HG02623 (cell line): ENCODE results near the gene LYPD6B.
A peak's percentile ranks its signal among the peaks of the same experiment; 100 is the strongest.

Experiments
- ATAC-seq: cut with Tn5 transposase; IDR thresholded peaks from one replicate; pipeline ENCODE4 v1.9.1; 2021; ENCODE audit warnings: moderate library complexity; ENCODE audit not compliant: unreplicated experiment

Gene LYPD6B

DNA sequence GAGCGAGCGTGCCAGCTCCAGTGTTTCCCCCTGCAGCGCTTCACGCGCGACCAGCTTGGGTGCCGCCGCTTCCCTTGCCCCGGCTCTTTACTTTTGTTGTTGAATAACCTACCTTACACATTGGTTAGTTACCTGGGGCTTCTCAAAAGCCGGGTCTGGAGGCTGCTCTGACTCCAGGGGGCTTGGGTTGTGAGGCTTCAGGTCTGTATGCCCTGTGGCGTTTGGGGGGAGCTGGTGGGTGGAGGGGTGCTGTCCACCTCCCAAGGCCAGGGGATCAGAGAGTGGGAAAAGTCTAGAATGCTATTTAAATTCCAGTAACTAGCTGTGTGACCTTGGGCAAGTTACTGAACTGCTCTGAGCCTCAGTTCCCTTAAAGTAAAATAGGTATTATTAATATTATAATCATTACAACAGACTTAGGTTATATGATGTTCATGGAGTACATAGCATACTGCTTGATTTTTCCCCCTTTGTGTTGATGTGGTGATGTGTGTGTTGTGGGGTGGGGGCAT lies 770 bp downstream of the LYPD6B start:
- ATAC-seq: no peak

DNA sequence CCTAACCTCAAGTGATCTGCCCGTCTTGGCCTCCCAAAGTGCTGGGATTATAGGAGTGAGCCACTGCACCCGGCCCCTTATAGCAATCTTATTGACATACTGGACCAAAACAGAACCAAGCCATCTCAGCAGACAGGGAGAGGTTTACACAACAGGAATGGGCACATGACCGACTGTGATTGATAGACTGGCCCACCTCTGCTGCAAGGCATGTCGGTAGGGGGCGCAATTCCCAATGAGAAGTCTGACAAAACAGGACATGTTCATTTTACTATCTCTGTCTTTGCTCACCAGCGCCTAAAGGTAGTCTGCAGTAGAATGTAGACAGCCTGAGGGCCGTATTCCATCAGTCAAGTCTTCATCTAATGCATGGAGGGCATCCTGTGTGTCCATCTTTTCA lies 2.0 kb downstream of the LYPD6B start:
- no peak for ATAC-seq

DNA sequence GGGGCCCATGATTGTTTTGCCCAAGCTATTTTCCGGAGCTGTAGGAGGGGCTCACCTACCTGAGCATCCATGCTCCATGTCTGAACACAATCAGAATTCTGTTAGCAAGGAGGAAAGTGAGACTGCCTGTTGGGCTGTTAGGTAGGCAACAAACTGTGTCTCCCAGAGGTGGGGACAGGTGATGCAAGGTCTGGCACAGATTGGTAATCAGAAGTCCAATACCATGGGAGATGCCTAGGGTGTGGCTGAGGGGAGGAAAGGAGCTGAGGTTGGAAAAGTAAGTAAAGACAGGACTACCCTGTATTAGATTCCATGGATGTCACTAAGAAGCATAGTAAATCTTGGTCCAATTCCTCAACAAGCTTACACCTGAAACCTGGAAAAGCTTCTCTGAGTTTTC lies 3.0 kb downstream of the LYPD6B start:
- no peak for ATAC-seq

DNA sequence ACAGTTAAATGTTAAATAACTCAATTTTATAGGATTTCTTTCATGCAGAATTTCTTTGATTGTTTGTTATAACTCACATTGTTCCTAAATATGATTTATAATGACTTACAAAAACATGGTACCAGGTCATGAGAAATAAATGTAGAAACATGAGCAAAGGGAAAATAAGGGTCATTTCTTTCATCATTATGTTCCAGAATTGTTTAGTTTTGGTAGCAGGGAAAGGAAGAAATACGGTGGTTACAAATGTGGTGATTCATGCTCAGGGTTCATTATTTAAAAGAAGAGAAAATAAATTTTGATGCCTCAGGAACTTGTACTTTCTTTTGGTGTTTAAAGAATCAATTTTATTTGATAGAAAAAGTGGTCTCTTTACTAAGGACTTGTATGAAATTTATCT lies 4.4 kb downstream of the LYPD6B start:
- no peak for ATAC-seq

DNA sequence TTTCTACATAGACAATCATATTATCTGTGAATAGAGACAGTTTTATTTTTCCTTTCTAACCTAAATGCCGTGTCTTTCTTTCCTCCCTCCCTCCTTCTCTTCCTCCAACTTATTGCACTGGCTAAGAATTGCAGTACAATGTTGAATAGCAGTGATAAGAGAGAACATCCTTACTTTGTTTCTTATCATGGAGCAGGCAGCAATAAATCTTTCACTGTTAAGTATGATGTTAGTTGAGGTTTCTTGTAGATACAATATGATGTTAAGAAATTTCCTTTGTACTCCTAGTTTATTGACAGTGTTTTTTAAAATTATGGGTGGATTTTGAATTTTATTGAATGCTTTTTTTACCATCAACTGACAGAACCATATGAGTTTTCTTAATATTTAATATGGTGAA lies 6.0 kb downstream of the LYPD6B start:
- no peak for ATAC-seq

DNA sequence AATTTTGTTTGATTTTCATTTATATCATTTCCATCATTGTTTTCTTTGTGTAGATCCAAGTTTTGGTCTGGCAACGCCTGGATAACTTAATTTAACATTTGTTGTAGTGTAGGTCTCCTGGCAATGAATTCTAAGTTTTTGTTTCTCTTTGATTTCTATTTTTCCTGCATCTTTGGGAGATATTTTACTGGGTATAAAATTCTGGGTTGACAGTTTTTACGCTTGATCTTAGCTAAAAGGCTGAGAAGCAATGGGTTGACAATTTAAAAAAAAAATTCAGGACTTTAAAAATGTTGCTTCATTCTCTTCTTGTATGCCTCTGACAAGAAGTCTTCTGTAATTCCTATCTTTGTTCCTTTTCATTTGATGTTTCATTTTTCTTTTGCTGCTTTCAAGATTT lies 8.6 kb downstream of the LYPD6B start:
- no peak for ATAC-seq

DNA sequence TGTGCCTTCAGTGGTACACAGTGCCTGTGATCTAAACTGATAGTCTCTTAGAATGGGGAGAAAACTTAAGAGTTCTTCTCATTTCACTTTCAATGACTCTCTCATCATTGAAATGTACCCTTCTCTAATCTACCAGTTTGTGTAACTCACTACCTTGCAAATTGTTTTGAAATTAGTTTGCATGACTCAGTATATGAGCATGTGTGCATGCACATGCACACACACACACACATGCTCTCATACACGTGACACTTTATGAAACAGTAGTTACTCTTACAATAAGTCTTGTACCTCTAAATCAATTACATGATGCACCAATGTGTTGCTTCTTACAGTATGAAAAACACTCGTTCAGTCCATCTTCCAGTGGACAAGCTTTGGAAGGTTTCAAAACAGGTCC lies 10.6 kb downstream of the LYPD6B start:
- ATAC-seq: no peak

DNA sequence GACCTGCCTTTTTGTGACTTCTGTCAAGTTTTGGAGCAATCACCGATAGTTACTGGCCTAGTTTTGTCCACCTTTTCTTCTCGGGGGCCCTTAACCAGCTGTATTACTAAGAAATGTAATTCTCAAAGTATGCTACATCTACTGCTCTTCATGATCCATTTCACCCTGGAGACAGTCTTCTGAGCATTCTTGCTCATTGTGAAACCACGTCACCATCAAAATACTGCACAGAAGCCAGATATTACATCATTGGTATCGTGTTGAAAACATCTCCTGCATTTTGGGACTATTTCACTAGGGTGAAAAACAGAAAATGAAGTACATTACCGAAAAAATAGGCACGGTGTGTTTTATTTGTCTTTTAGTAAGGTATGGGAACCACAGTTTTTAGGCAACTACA lies 11.7 kb downstream of the LYPD6B start:
- ATAC-seq: peak; percentile 91

DNA sequence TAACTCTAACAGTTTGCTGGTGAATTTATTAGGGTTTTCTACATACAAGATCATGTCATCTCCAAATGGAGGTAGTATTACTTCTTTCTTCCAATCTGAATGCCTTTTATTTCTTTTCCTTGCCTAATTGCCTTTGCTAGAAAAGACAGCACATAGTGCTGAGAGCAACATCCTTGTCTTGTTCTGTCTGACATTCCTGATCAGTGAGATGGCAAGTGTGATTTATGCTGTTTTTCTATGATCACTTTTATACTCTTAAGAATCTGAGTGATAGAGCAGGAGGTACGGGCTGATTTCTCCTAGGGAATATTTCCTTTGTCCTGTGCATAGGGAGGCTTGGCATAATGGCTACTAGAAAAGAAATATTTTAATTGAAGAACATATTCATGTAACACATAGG lies 17.3 kb downstream of the LYPD6B start:
- ATAC-seq: no peak

DNA sequence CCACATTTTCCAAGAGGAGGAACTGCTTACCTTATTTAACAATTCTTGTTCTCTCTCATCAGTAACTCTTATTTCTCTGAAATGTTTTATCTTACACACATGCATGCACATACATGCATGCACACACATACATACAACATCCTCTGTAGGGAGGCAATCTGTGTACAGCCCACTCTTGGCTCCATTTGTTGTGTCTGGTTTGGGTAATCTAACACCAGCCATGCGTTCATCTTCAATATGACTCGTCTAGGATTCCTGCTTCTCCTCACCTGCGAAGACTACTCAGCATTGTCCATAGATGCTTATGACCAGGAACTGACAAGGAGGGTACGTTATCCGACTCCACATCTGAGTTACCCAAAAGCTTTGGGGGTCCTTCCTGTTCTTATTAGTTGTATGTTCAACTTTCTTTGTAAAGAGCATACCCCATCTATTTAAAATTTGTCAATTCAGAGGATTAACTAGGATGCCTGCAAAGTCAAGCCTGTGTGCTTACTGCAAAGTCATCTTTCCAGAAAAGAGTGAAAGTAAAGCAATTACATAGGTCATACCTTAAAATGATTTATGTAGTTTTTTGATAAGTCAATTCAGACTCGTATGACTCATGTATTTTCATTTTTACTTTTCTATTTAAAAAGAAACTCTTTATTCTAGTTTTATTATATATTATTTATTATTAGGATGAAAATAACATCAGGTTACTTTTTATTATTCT lies 18.2 kb downstream of the LYPD6B start:
- ATAC-seq: no peak

DNA sequence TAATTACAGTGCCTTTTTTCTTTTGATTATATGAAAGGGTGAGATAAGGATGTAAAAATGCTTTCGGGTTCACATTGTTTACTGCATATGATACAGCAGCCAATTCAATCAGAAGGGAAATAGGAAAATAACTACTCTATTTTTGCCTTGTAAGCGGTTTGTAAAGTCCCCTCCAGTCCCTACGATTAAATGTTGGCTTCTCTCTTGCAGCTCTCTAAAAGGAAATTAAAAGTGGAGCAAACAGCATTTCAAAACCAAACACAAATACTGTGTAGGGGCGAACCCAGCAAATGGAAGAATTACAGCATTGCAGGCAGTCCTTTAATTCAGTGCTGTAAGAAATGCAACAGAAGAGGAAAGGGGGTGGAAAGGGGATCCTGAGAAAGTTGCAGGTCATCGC lies 18.9 kb downstream of the LYPD6B start:
- no peak for ATAC-seq

DNA sequence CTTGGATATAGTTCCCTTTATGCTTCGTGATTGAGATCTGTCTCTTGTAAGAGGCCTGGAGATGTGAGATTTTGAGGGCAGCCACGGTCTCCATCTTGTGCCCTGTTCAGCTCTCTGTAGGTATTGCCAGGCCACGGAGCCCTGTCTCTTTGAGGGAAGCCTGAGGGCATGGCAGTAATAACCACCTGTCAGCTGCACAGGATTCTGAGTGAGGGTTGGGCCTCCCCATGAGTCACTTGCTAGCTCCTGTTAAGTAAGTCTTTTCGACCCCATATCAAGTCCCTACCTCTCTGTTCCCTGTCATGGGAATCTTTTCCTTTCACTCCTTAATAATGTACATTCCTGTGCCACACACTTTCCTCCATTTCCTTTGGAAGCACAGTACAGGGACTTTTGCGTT lies 20.4 kb downstream of the LYPD6B start:
- ATAC-seq: no peak

DNA sequence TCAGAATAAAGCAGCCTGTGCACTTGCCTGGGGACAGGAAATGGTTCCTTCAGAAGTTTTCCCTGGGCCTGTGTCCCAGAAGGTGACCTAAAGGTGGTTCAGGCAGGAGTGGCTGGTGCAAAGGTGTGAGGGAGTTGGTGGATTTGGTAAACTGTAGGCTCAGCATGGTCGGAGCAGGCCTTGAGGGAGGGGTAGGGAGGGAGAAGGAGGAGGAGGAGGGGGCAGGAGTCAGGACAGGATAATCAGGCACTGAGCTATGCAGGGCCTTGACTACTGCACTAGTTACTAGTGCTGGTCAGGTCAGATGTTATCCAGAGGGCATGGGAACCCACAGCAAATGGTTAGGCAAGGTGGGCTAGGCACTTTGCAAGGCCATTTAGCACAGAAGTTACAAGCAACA lies 21.3 kb downstream of the LYPD6B start:
- no peak for ATAC-seq

DNA sequence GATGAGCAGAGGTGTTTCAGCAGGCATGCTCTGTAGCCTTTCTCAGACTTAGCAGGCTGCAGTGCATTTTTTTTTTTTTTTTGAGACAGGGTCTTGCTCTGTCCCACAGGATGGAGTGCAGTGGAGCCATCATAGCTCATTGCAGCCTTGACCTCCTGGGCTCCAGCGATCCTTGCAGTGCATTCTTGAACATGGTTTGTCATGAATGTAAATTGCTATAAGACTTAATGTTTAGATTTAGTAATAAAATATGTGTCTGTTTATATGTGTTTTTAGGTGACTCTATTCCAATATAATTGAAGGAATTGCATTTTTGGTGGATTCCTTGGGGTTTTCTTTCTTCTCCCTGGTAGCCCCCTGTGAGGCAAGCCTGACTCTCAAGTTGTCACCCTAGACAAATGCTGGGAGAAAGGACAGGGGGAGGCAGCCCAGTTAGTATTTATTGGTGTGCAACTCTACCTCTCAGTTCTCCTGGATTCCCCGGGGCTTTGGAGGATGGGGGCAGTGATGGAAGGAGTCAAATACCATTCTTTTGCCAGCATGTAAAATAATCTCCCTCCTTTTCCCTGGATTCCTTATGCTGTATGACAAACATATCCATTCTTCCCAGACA lies 22.7 kb downstream of the LYPD6B start:
- no peak for ATAC-seq

DNA sequence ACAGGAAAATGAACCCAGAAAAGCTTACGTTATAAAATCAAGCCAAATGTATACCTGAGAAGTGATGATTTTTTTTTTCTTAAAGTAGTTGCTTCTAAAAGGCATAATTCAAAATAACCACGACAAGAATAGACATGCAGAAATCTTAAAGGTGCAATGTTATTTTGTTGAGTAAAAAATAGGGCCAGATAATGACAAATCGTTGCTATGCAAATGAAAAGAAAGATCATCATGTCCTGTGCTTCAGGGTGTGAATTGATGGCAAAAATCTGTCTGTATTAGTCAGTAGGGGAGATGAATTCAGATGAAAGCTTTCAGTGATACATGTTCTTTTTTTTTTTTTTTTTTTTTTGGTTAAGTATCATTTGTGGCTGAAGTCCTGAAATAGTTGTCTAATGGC lies 24.0 kb downstream of the LYPD6B start:
- ATAC-seq: no peak

DNA sequence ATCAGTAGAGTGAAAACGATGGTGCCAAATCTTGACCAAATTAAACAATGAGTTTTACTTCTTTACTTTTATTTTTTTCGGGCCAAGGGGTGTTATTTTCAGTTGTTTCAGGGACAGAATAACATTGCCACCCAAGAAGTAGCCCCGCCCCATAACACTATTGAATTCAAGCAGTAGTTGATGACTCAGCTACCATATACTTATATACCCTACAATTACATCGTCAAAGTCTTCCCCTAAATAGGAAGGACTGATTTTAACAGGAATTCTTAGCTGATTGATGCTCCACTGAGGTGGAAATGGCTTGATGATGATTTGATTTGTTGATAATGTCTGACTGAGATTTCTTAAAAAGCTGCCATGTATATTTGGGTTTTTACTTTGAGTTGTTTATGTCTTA lies 24.7 kb downstream of the LYPD6B start:
- ATAC-seq: no peak

DNA sequence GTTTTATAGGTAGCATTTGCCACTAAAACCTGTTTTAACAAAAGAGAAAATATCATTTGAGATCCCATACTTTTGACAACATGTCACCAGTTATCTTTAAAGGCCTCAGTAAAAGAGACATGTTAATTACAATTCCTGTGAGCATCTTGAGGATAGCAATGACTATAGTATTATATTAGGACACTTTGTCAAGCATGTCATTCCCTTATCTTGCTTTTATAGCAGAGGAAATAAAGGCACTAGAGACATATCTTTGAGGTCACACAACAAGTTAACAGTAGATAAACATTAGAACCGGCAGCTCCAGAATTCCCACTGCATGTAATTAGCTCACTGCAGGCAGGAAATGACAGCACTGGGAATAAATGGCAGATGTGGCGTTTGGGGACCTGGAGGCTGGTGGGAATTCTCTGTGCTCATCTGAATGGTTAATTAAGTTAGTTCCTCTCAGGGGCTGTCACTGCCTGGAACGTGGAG lies 25.9 kb downstream of the LYPD6B start:
- no peak for ATAC-seq

DNA sequence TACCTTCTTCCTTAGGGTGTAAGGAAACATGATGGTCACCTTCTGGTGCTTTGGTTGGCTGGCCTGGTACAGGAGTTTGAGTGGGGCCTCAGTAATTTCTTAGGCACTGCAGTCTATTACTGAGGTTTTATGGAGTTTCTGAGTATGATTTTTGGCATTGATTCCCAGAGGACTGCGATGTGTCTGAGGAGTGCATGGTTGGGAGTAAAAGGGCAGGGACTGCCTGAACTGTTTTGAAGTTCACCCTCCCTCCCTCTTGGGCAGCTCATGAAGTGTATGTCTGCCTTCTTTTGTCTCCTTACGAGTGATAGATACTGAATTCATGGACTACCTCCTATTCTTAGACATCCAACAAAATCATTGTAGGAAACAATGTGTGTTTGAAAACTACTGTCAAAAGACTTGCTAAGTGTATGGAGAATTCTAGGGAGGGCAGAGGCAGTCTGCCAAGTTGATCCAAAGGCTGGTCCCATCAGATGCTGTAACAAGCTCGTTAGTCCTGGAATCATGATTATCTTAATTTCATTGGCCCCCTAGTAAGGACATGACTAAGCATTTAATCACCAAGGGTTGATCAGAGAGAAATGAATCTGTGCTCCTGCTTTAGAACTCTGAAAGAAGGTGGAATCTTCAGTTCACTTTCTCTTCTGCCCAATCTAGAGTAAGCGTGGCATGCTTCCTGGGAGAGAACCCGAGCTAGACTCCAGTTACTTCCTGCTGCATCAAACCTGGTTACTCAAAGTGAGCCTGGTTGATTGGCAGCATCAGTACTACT lies 26.5 kb downstream of the LYPD6B start:
- no peak for ATAC-seq

DNA sequence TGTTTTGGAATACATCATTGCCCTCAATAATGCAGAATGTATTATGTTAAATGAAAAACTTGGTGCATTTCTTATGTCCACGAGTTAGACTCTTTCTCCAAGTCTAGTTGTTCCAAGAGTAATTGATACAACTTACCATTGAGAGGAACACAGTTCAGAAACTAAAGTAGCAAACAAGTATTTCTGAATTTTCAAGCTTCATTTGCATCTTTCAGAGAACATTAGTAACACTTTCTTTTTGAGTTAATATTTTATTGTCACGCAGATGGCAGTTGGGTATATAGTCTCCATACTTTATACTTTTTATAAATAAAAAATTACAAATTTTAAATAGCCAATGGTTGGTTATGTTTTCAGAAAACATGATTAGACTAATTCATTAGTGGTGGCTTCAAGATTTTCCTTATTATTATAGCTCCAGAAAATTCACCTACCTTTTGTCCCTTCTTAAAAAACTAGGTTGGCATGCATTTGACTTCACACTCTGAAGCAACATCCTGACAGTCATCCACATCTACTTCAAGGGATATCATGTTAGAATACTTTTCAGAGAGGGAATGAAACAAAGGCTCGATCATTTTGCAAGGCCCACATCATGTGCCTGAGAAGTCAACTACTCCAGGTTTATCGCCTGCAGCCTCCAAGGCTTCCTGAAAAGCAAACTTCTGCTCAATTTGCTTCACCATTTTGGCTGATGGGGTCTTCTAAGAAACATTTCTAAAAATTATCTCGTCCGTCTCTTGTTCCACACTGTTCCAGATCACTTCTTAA lies 29.9 kb downstream of the LYPD6B start:
- no peak for ATAC-seq

DNA sequence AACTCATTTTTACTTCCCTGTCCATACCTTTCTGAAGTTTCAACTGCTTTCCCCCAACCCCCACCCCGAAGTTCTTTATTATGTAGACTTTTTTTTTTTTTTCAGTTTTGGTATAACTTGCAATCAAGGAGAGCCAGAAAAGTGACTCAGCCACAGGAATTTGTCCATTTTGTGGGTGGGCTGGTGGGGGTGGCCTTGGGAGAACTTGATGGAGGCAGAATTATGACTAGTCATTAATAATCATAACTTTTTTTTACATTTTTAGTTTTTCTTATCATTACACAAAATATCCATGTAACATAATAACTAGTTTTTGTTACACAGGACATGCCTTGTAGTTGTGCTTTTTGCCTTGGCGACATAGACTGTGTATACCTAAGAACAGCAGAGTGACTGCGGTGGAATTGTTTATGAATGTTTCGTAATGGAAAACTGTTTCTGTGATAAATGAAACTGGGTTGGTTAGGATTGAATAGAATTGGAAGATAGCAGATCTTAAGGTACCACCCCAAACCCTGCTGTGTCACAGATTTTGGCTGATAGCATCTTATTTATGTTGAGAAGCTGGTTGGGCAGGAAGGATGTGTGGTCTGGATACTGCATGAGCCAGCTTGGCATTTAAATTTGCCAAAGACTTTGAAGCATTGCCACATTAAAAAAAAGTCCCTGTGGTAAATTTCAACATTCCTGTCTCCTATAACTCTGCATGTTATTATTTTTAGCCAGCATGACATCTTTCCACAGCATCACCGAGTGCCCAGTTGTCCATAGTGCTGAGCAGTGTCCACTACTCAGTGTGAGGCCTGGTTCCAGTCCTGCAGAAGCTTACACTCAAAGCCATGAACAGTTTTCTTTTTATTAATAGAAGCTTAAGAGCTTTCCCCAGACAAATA lies 30.7 kb downstream of the LYPD6B start:
- ATAC-seq: no peak
